Dermis lymphatic vessel endothelial cell (primary cell): ENCODE data around the gene CD2AP. TPM values are rescaled to one million over a fixed set of nuclear protein-coding genes. Genes with fewer than 3 reads are reported as not detected.

Source experiments
- total RNA-seq: library from RNA; depleted of rRNA; stranded (reverse); fragments of >200 nt; gene quantifications from 2 replicates; pipeline ENCODE4 v1.2.1, GENCODE V29; 2014

Gene CD2AP
- total RNA-seq = 23.3 and 26.2 TPM in 2 replicates

GRCh38 chr6:47477497-47478232 is at the start of gene CD2AP:
Gene CD2AP (plus strand): TSS chr6:47477789. CDS start chr6:47478245, 456 bp downstream.

Other genes with a start within 250 kb of the CD2AP start
- 42.8 and 65.1 TPM in 2 replicates for gene TNFRSF21, start 167.9 kb upstream of the CD2AP start, total RNA-seq
- gene ADGRF4, start 220.8 kb downstream of the CD2AP start, total RNA-seq = not detected in 2 replicates